CD4-positive, alpha-beta T cell treated with Interferon alpha-2 for 1 hour (primary cell): ENCODE measurements around the gene DEDD2.

Experiments used
- DNase-seq, 2 donors: peaks; one replicate each; pipeline ENCODE4 v3.0.0-alpha.2; 2020 to 2022

The DEDD2 gene

GRCh38 chr19:42248270-42249148, 31.0 kb upstream of the DEDD2 start:
- no peak for DNase-seq

GRCh38 chr19:42247640-42248199, 30.2 kb upstream of the DEDD2 start:
- DNase-seq, result peak in 1 of 2 donors; percentile 34

GRCh38 chr19:42246922-42247639, 29.6 kb upstream of the DEDD2 start:
- peak in 1 of 2 donors; percentile 44 for DNase-seq

GRCh38 chr19:42246143-42246921, 28.9 kb upstream of the DEDD2 start:
- peak in 1 of 2 donors; percentile 43 for DNase-seq

- DNase-seq, result no peak
Measured at GRCh38 chr19:42245231-42245630, 27.8 kb upstream of the DEDD2 start.

- DNase-seq, result peak; percentile 91 to 95
Measured at GRCh38 chr19:42244347-42245220, 27.1 kb upstream of the DEDD2 start.

- DNase-seq, result peak; percentile 98
Measured at GRCh38 chr19:42242512-42243409, 25.3 kb upstream of the DEDD2 start, which contains the start of gene GSK3A. Gene GSK3A (minus strand): TSS chr19:42242602. CDS start chr19:42242465, 137 bp downstream.

GRCh38 chr19:42242069-42242511, 24.6 kb upstream of the DEDD2 start:
- no peak for DNase-seq

- no peak for DNase-seq
Measured at GRCh38 chr19:42241279-42241678, 23.8 kb upstream of the DEDD2 start.

GRCh38 chr19:42239544-42240220, 22.2 kb upstream of the DEDD2 start:
- DNase-seq, result no peak

- no peak for DNase-seq
Measured at GRCh38 chr19:42235181-42235580, 17.7 kb upstream of the DEDD2 start.

- DNase-seq, result no peak
Measured at GRCh38 chr19:42234364-42234763, 16.9 kb upstream of the DEDD2 start.

GRCh38 chr19:42233678-42234292, 16.3 kb upstream of the DEDD2 start:
- no peak for DNase-seq

- no peak for DNase-seq
Measured at GRCh38 chr19:42233106-42233505, 15.6 kb upstream of the DEDD2 start.

- DNase-seq, result no peak
Measured at GRCh38 chr19:42232435-42232834, 15.0 kb upstream of the DEDD2 start.

GRCh38 chr19:42230571-42230970, 13.1 kb upstream of the DEDD2 start:
- DNase-seq, result no peak

GRCh38 chr19:42229855-42230351, 12.4 kb upstream of the DEDD2 start:
- no peak for DNase-seq

GRCh38 chr19:42229301-42229854, 11.9 kb upstream of the DEDD2 start:
- no peak for DNase-seq

- no peak for DNase-seq
Measured at GRCh38 chr19:42228641-42229040, 11.2 kb upstream of the DEDD2 start.
